Testis (tissue), 2 donors: ENCODE results near the gene PDGFC.

ENCODE experiments used
- POLR2A ChIP-seq: fragments of 450-650 bp; IDR thresholded peaks from one replicate; pipeline ENCODE4 v1.6.1; 2017; ENCODE audit warnings: antibody characterized with exemption, mild to moderate bottlenecking, moderate library complexity
- TF ChIP-seq, protein P1 (sequence below), 3 experiments: fragments of 450-650 bp in 2 of 3; fragments of 200-600 bp in 1 of 3; sonication (generic) in 1 of 3; IDR thresholded peaks; one replicate each; pipeline ENCODE4 v1.5.1; 2016 to 2019; ENCODE audit warnings: antibody characterized with exemption in 3 of 3, mild to moderate bottlenecking in 2 of 3, moderate library complexity in 1 of 3

DNA sequence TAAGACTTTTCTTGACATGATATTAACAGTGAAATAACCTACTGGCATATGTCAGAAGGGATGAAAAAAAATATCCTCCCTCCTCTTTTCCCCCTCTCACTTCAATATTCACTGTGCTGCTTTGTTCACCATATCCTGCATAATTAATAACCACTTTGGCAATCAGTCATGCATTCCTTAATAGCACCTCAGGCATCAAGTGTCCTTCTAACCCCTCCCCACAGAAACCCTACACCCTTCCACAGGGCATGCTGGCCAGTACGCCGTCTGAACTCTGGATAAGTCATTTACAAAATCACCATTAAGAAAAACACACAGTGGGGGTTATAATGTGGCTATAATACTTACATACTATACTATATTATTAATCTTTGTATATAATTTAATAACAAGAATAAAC lies 165.9 kb downstream of the PDGFC start:
- TF ChIP-seq, protein P1, sequence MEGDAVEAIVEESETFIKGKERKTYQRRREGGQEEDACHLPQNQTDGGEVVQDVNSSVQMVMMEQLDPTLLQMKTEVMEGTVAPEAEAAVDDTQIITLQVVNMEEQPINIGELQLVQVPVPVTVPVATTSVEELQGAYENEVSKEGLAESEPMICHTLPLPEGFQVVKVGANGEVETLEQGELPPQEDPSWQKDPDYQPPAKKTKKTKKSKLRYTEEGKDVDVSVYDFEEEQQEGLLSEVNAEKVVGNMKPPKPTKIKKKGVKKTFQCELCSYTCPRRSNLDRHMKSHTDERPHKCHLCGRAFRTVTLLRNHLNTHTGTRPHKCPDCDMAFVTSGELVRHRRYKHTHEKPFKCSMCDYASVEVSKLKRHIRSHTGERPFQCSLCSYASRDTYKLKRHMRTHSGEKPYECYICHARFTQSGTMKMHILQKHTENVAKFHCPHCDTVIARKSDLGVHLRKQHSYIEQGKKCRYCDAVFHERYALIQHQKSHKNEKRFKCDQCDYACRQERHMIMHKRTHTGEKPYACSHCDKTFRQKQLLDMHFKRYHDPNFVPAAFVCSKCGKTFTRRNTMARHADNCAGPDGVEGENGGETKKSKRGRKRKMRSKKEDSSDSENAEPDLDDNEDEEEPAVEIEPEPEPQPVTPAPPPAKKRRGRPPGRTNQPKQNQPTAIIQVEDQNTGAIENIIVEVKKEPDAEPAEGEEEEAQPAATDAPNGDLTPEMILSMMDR (IDR thresholded peaks at IDR 0.05), result no peak
- TF ChIP-seq POLR2A, result no peak
